CD4-positive, alpha-beta memory T cell (primary cell): Measurements from ENCODE around the gene TRMT61B. TPM values are rescaled to one million over a fixed set of nuclear protein-coding genes. Genes with fewer than 3 reads are reported as not detected.

Source experiments
- CTCF ChIA-PET: fragments of 350-600 bp; sonication (Branson Sonifier 250); formaldehyde crosslinking; loops from one replicate; lab custom pipeline; 2021; ENCODE audit warnings: inconsistent platforms; ENCODE audit not compliant: partially characterized antibody; lab: Charles Lee
- POLR2A ChIA-PET: fragments of 350-600 bp; sonication (Branson Sonifier 250); formaldehyde crosslinking; loops from one replicate; lab custom pipeline; 2021; ENCODE audit not compliant: partially characterized antibody; lab: Charles Lee
- DNase-seq, 5 donors: peaks; one replicate each; pipeline versions ENCODE4 v3.0.0 to v3.0.0-alpha.2; 2020 to 2022; ENCODE audit warnings: mixed read lengths in 1 of 5
- H3K27ac ChIP-seq: one replicate; pipeline ENCODE4 v1.7.0; 2013; ENCODE audit warnings: low read depth, low read length
- H3K27me3 ChIP-seq: 2 replicates; pipeline ENCODE4 v1.7.0; 2013; ENCODE audit warnings: mild to moderate bottlenecking, low read length, moderate library complexity; ENCODE audit not compliant: insufficient read depth
- H3K36me3 ChIP-seq: 2 replicates; pipeline ENCODE4 v1.7.0; 2013; ENCODE audit warnings: mild to moderate bottlenecking, low read length, moderate library complexity; ENCODE audit not compliant: insufficient read depth
- H3K4me1 ChIP-seq: 2 replicates; pipeline ENCODE4 v1.7.0; 2013; ENCODE audit warnings: mild to moderate bottlenecking, low read length, moderate library complexity; ENCODE audit not compliant: insufficient read depth
- H3K4me3 ChIP-seq, 2 donors: one replicate each; pipeline ENCODE4 v1.7.0; 2013; ENCODE audit warnings: low read length in 2 of 2, mild to moderate bottlenecking in 1 of 2
- H3K9me3 ChIP-seq, 2 donors: one replicate each; pipeline ENCODE4 v1.7.0; 2013; ENCODE audit warnings: low read length in 2 of 2, control low read depth in 1 of 2; ENCODE audit not compliant: control insufficient read depth in 1 of 2
- H3K27ac Mint-ChIP-seq, 7 donors: one replicate each; pipeline ENCODE4 v1.8.0; 2020 to 2021; ENCODE audit warnings: mixed read lengths in 7 of 7, mild to moderate bottlenecking in 6 of 7, inconsistent platforms in 3 of 7, moderate library complexity in 3 of 7
- H3K27me3 Mint-ChIP-seq, 2 donors: one replicate each; pipeline ENCODE4 v1.8.0; 2020 to 2021; ENCODE audit warnings: mixed read lengths in 2 of 2
- H3K36me3 Mint-ChIP-seq, 2 donors: one replicate each; pipeline ENCODE4 v1.8.0; 2020 to 2021; ENCODE audit warnings: mixed read lengths in 2 of 2, inconsistent platforms in 1 of 2, mild to moderate bottlenecking in 1 of 2
- H3K4me1 Mint-ChIP-seq, 4 donors: one replicate each; pipeline ENCODE4 v1.8.0; 2020 to 2021; ENCODE audit warnings: mixed read lengths in 4 of 4, mild to moderate bottlenecking in 1 of 4
- H3K4me3 Mint-ChIP-seq, 8 donors: one replicate each; pipeline ENCODE4 v1.8.0; 2020 to 2021; ENCODE audit warnings: mixed read lengths in 8 of 8, mild to moderate bottlenecking in 7 of 8, moderate library complexity in 6 of 8, inconsistent platforms in 3 of 8
- H3K9me3 Mint-ChIP-seq, 8 donors: one replicate each; pipeline ENCODE4 v1.8.0; 2020 to 2021; ENCODE audit warnings: mixed read lengths in 8 of 8, mild to moderate bottlenecking in 5 of 8, inconsistent platforms in 3 of 8, moderate library complexity in 1 of 8
- intact Hi-C: fragments of 100-400 bp; cut with micrococcal nuclease; formaldehyde crosslinking; loops from one replicate; pipeline ENCODE4 v1.15.1; 2023
- polyA plus RNA-seq, 2 donors: library from polyadenylated mRNA; unstranded; fragments of 300-500 nt; fragmentation: Illumina TruSeq; gene quantifications; one replicate each; pipeline ENCODE4 v1.2.3, GENCODE V29; 2021
- total RNA-seq, 2 experiments: library from RNA; stranded (reverse); gene quantifications; one replicate each; pipeline ENCODE4 v1.2.3, GENCODE V29; 2021

The TRMT61B gene
- total and polyA plus RNA-seq, 4 experiments from 2014 or later, result 17.4 to 24.3 (median 20.5) TPM

- DNase-seq, result no peak
Observed at GRCh38 chr2:28818053-28818452, 52.1 kb downstream of the TRMT61B start.

GRCh38 chr2:28810384-28811285, 59.5 kb downstream of the TRMT61B start, which contains the start of gene SPDYA:
TSS of gene SPDYA (plus strand) at chr2:28810834. CDS start at chr2:28816015, 5,181 bp downstream.
- peaks cover 13% of the 10 kb centered on the region for H3K4me1 ChIP-seq

More at GRCh38 chr2:28818053-28818452, 52.1 kb downstream of the TRMT61B start:
- Mint-ChIP-seq H3K4me1 (peaks cover 0 to 5% (median 3%) of the 10 kb centered on the region in 4 donors), H3K36me3 (no peaks in the 10 kb centered on the region), H3K27me3 (peaks cover 0 to 4% of the 10 kb centered on the region in 2 donors), H3K27ac (no peak overlapping the region), H3K9me3 (no peaks in the 10 kb centered on the region), H3K4me3 (no peak overlapping the region)
- Histone ChIP-seq H3K4me1 (no peaks in the 10 kb centered on the region), H3K27ac (no peak overlapping the region), H3K36me3 (no peaks in the 10 kb centered on the region), H3K9me3 (no peaks in the 10 kb centered on the region), H3K4me3 (no peak overlapping the region), H3K27me3 (no peaks in the 10 kb centered on the region)
- ChIA-PET CTCF (no interaction called here), POLR2A (no interaction called here)
- intact Hi-C loops, result loop anchor here (10.0 kb wide), 1 partner anchor 197 kb away; no protein-coding TSS in a partner anchor

GRCh38 chr2:28809927-28810326, 60.2 kb downstream of the TRMT61B start:
- POLR2A ChIA-PET, result interaction anchor here (0.7 to 1.2 kb wide), 3 partner anchors 11 to 85 kb away, joined by 3 to 4 read pairs (median 3); partner anchors contain the start of gene WDR43
- Histone ChIP-seq H3K36me3 (no peaks in the 10 kb centered on the region), H3K27ac (peak overlapping the region; percentile 41), H3K4me1 (peaks cover 13% of the 10 kb centered on the region), H3K27me3 (no peaks in the 10 kb centered on the region), H3K4me3 (peak overlapping the region in 1 of 2 donors; percentile 60), H3K9me3 (no peaks in the 10 kb centered on the region)
- intact Hi-C loops, result loop anchor here (2.0 to 10.0 kb wide), 3 partner anchors 57 to 243 kb away; no protein-coding TSS in a partner anchor
- H3K36me3 Mint-ChIP-seq, result peaks cover 4 to 7% of the 10 kb centered on the region in 2 donors
- H3K4me3 Mint-ChIP-seq, result peak overlapping the region; percentile 74 to 91 (median 82)
- no peaks in the 10 kb centered on the region for H3K9me3 Mint-ChIP-seq
- DNase-seq, result peak in 2 of 5 donors; percentile 2 to 26
- peaks cover 5 to 16% (median 11%) of the 10 kb centered on the region in 4 donors for H3K4me1 Mint-ChIP-seq
- H3K27ac Mint-ChIP-seq, result peak overlapping the region; percentile 73 to 87 (median 83)
- CTCF ChIA-PET, result interaction anchor here (0.6 to 2.5 kb wide), 4 partner anchors 10 to 216 kb away, joined by 3 to 13 read pairs (median 8); no protein-coding TSS in a partner anchor
- H3K27me3 Mint-ChIP-seq, result no peaks in the 10 kb centered on the region

More at GRCh38 chr2:28810384-28811285, 59.5 kb downstream of the TRMT61B start, which contains the start of gene SPDYA:
- peak; percentile 76 to 81 (median 79) for DNase-seq
- CTCF ChIA-PET, result interaction anchor here (0.6 to 2.5 kb wide), 5 partner anchors 10 to 99 kb away, joined by 3 to 13 read pairs (median 5); no protein-coding TSS in a partner anchor
- Mint-ChIP-seq H3K27me3 (no peaks in the 10 kb centered on the region), H3K9me3 (no peaks in the 10 kb centered on the region), H3K27ac (peak within 1 kb of the TSS; percentile 73 to 88 (median 84)), H3K36me3 (peaks cover 4 to 7% of the 10 kb centered on the region in 2 donors), H3K4me3 (peak within 1 kb of the TSS; percentile 79 to 91 (median 84)), H3K4me1 (peaks cover 5 to 16% (median 11%) of the 10 kb centered on the region in 4 donors)
- Histone ChIP-seq H3K9me3 (no peaks in the 10 kb centered on the region), H3K27me3 (no peaks in the 10 kb centered on the region), H3K36me3 (no peaks in the 10 kb centered on the region), H3K27ac (peak within 1 kb of the TSS; percentile 41), H3K4me3 (peak within 1 kb of the TSS in 1 of 2 donors; percentile 60)
- intact Hi-C loops, result loop anchor here (2.0 to 10.0 kb wide), 3 partner anchors 58 to 244 kb away; no protein-coding TSS in a partner anchor
- POLR2A ChIA-PET, result interaction anchor here (1.0 to 1.2 kb wide), 3 partner anchors 10 to 84 kb away, joined by 3 to 5 read pairs (median 4); partner anchors contain the start of gene WDR43

GRCh38 chr2:28802975-28803429, 67.1 kb downstream of the TRMT61B start:
- H3K36me3 ChIP-seq, result peaks cover 19% of the 10 kb centered on the region

GRCh38 chr2:28801726-28802125, 68.4 kb downstream of the TRMT61B start:
- H3K27ac Mint-ChIP-seq, result no peak overlapping the region
- Histone ChIP-seq H3K27ac (no peak overlapping the region), H3K36me3 (peaks cover 19% of the 10 kb centered on the region), H3K27me3 (no peaks in the 10 kb centered on the region), H3K9me3 (no peaks in the 10 kb centered on the region), H3K4me3 (no peak overlapping the region), H3K4me1 (no peaks in the 10 kb centered on the region)
- H3K4me3 Mint-ChIP-seq, result no peak overlapping the region
- POLR2A ChIA-PET, result no interaction called here
- intact Hi-C loops, result no loop called here
- peaks cover 0 to 6% (median 0%) of the 10 kb centered on the region in 8 donors for H3K9me3 Mint-ChIP-seq
- DNase-seq, result no peak
- CTCF ChIA-PET, result interaction anchor here (3.0 kb wide), 1 partner anchor 19 kb away, joined by 8 read pairs; no protein-coding TSS in a partner anchor
- no peaks in the 10 kb centered on the region for H3K27me3 Mint-ChIP-seq
- H3K4me1 Mint-ChIP-seq, result peaks cover 9 to 19% (median 13%) of the 10 kb centered on the region in 4 donors
- peaks cover 39 to 60% of the 10 kb centered on the region in 2 donors for H3K36me3 Mint-ChIP-seq

More at GRCh38 chr2:28802975-28803429, 67.1 kb downstream of the TRMT61B start:
- H3K36me3 Mint-ChIP-seq, result peaks cover 27 to 49% of the 10 kb centered on the region in 2 donors
- ChIA-PET CTCF (interaction anchor here (2.4 to 3.0 kb wide), 2 partner anchors 17 to 208 kb away, joined by 8 to 9 read pairs; no protein-coding TSS in a partner anchor), POLR2A (no interaction called here)
- Histone ChIP-seq H3K27ac (no peak overlapping the region), H3K4me1 (no peaks in the 10 kb centered on the region), H3K9me3 (no peaks in the 10 kb centered on the region), H3K27me3 (no peaks in the 10 kb centered on the region), H3K4me3 (no peak overlapping the region)
- H3K4me1 Mint-ChIP-seq, result peaks cover 0 to 8% (median 5%) of the 10 kb centered on the region in 4 donors
- H3K27ac Mint-ChIP-seq, result peak overlapping the region in 2 of 7 donors; percentile 22 to 54
- no peaks in the 10 kb centered on the region for H3K27me3 Mint-ChIP-seq
- H3K4me3 Mint-ChIP-seq, result no peak overlapping the region
- peaks cover 0 to 2% (median 0%) of the 10 kb centered on the region in 8 donors for H3K9me3 Mint-ChIP-seq
- DNase-seq, result no peak
- intact Hi-C loops, result no loop called here
